ENCODE data around the gene GON4L. TPM values are rescaled to one million over a fixed set of nuclear protein-coding genes. Genes with fewer than 3 reads are reported as not detected.

Gene GON4L
- total RNA-seq, 4 donors from 2014 or later = 32.3 to 64.9 (median 43.6) TPM

- H3K4me1 ChIP-seq = peaks cover 11 to 15% of the 10 kb centered on the region in 2 donors
- peaks cover 13 to 17% of the 10 kb centered on the region in 2 donors for H3K36me3 ChIP-seq
- no peaks in the 10 kb centered on the region for H3K9me3 ChIP-seq
- peak overlapping the region; percentile 27 to 78 (median 68) for H3K4me3 ChIP-seq (replicated peaks in 1 of 3)
- H3K27me3 ChIP-seq = no peaks in the 10 kb centered on the region
- TF ChIP-seq POLR2A (IDR thresholded peaks at IDR 0.05) = no peak
- no peak for TF ChIP-seq CTCF (IDR thresholded peaks at IDR 0.05)
- WGBS, 2 donors = 54 to 55% methylated on average over 20 of the region's 20 CpGs
- peak overlapping the region; percentile 51 to 71 (median 66) for H3K27ac ChIP-seq
- intact Hi-C loops (cut with DNase I) = no loop called here
- DNase-seq = no peak
These were observed 598 bp downstream of the GON4L start for GRCh38 chr1:155856257-155856974.

- Histone ChIP-seq H3K9me3 (no peaks in the 10 kb centered on the region), H3K27me3 (no peaks in the 10 kb centered on the region), H3K27ac (no peak overlapping the region), H3K4me1 (no peaks in the 10 kb centered on the region), H3K4me3 (replicated peaks in 1 of 3) (no peak overlapping the region), H3K36me3 (peaks cover 13 to 21% of the 10 kb centered on the region in 2 donors)
- WGBS, 2 donors = 89% methylated on average over 3 of the region's 3 CpGs
- DNase-seq = no peak
- no peak for TF ChIP-seq CTCF (IDR thresholded peaks at IDR 0.05)
- no peak for TF ChIP-seq POLR2A (IDR thresholded peaks at IDR 0.05)
- intact Hi-C loops (cut with DNase I) = no loop called here
These were observed 6.7 kb downstream of the GON4L start for GRCh38 chr1:155850345-155850744.

GRCh38 chr1:155847823-155848529 lies 9.0 kb downstream of the GON4L start:
- H3K4me1 ChIP-seq = no peaks in the 10 kb centered on the region
- peaks cover 2 to 13% of the 10 kb centered on the region in 2 donors for H3K36me3 ChIP-seq
- intact Hi-C loops (cut with DNase I) = no loop called here
- no peaks in the 10 kb centered on the region for H3K27me3 ChIP-seq
- H3K27ac ChIP-seq = no peak overlapping the region
- 86 to 92% methylated on average over 1 of the region's 1 CpG for WGBS, 2 donors
- DNase-seq = no peak
- H3K9me3 ChIP-seq = no peaks in the 10 kb centered on the region
- no peak overlapping the region for H3K4me3 ChIP-seq (replicated peaks in 1 of 3)
- TF ChIP-seq POLR2A (IDR thresholded peaks at IDR 0.05) (no peak), CTCF (IDR thresholded peaks at IDR 0.05) (no peak)

GRCh38 chr1:155844860-155845421 lies 12.1 kb downstream of the GON4L start:
- Histone ChIP-seq H3K4me3 (replicated peaks in 1 of 3) (no peak overlapping the region), H3K9me3 (no peaks in the 10 kb centered on the region), H3K4me1 (no peaks in the 10 kb centered on the region), H3K27me3 (no peaks in the 10 kb centered on the region), H3K36me3 (peaks cover 0 to 4% of the 10 kb centered on the region in 2 donors), H3K27ac (no peak overlapping the region)
- WGBS, 2 donors = 76% methylated on average over 1 of the region's 1 CpG
- TF ChIP-seq POLR2A (IDR thresholded peaks at IDR 0.05) = no peak
- TF ChIP-seq CTCF (IDR thresholded peaks at IDR 0.05) = no peak
- no peak for DNase-seq
- intact Hi-C loops (cut with DNase I) = no loop called here

- intact Hi-C loops (cut with DNase I) = no loop called here
- H3K9me3 ChIP-seq = no peaks in the 10 kb centered on the region
- no peak overlapping the region for H3K4me3 ChIP-seq (replicated peaks in 1 of 3)
- TF ChIP-seq POLR2A (IDR thresholded peaks at IDR 0.05) (no peak), CTCF (IDR thresholded peaks at IDR 0.05) (no peak)
- peaks cover 6 to 9% of the 10 kb centered on the region in 2 donors for H3K4me1 ChIP-seq
- WGBS, 2 donors = 94 to 96% methylated on average over 5 of the region's 5 CpGs
- no peak overlapping the region for H3K27ac ChIP-seq
- no peaks in the 10 kb centered on the region for H3K36me3 ChIP-seq
- H3K27me3 ChIP-seq = no peaks in the 10 kb centered on the region
- no peak for DNase-seq
These were observed 16.6 kb downstream of the GON4L start for GRCh38 chr1:155840386-155840785.

Data from thyroid gland (tissue), 4 donors.